DND-41 (cell line): ENCODE measurements around the gene PGLYRP3.
"Not testable (repeated sequence)": the region's sequence is repeated elsewhere in the genome, so short reads cannot be mapped to it uniquely, and the experiment has no call there.

Source experiments
- ATAC-seq: fragments of 200-7000 bp; cut with Tn5 transposase; 3 replicates; pipeline ENCODE4 v1.9.1; 2021; ENCODE audit warnings: low read depth; ENCODE audit not compliant: insufficient read depth
- DNase-seq: peaks from one replicate; pipeline ENCODE4 v3.0.0-alpha.2; 2020
- H2AFZ ChIP-seq: 2 replicates; pipeline ENCODE4 v1.6.0; 2012; ENCODE audit warnings: low read depth, low read length
- H3K27ac ChIP-seq: 2 replicates; pipeline ENCODE4 v1.5.1; 2012; ENCODE audit warnings: low read length, inconsistent platforms
- H3K27me3 ChIP-seq: fragments of 200-600 bp; sonication (generic); 2 replicates; pipeline ENCODE4 v1.6.0; 2012; ENCODE audit warnings: low read length, mild to moderate bottlenecking, inconsistent platforms; ENCODE audit not compliant: insufficient read depth, poor library complexity
- H3K36me3 ChIP-seq: 2 replicates; pipeline ENCODE4 v1.5.1; 2012; ENCODE audit warnings: low read length, inconsistent platforms; ENCODE audit not compliant: insufficient read depth
- H3K4me1 ChIP-seq: 2 replicates; pipeline ENCODE4 v1.5.1; 2012; ENCODE audit warnings: mild to moderate bottlenecking, low read length; ENCODE audit not compliant: insufficient read depth
- H3K4me2 ChIP-seq: 2 replicates; pipeline ENCODE4 v1.6.0; 2012; ENCODE audit warnings: mild to moderate bottlenecking, moderate library complexity, low read length, inconsistent platforms; ENCODE audit not compliant: insufficient read depth
- H3K4me3 ChIP-seq, 2 experiments: fragments of 200-600 bp in 1 of 2; shearing (Covaris generic) in 1 of 2; 2 replicates each; pipeline ENCODE4 v1.5.1; 2012 to 2016; ENCODE audit warnings: inconsistent platforms in 2 of 2, low read length in 2 of 2, mild to moderate bottlenecking in 2 of 2, low read depth in 1 of 2, moderate library complexity in 1 of 2
- H3K79me2 ChIP-seq: 2 replicates; pipeline ENCODE4 v1.6.0; 2012; ENCODE audit warnings: low read length, inconsistent platforms; ENCODE audit not compliant: insufficient read depth
- H3K9ac ChIP-seq: 2 replicates; pipeline ENCODE4 v1.6.0; 2012; ENCODE audit warnings: low read depth, mild to moderate bottlenecking, inconsistent platforms, low read length, moderate library complexity
- H3K9me3 ChIP-seq: 2 replicates; pipeline ENCODE4 v1.5.1; 2012; ENCODE audit warnings: low read length, moderate library complexity, mild to moderate bottlenecking, inconsistent platforms; ENCODE audit not compliant: insufficient read depth, severe bottlenecking
- H4K20me1 ChIP-seq: 2 replicates; pipeline ENCODE4 v1.6.0; 2012; ENCODE audit warnings: low read length; ENCODE audit not compliant: insufficient read depth
- EZH2 ChIP-seq: IDR thresholded peaks from 3 replicates; pipeline ENCODE4 v1.6.1; 2012; ENCODE audit warnings: borderline replicate concordance, low read depth, mild to moderate bottlenecking, moderate library complexity, low read length, inconsistent platforms; ENCODE audit not compliant: severe bottlenecking
- TF ChIP-seq, protein P1 (sequence below): IDR thresholded peaks from 2 replicates; pipeline ENCODE4 v1.5.1; 2012; ENCODE audit warnings: borderline replicate concordance, low read length, moderate library complexity, mild to moderate bottlenecking; ENCODE audit not compliant: poor library complexity, severe bottlenecking; ENCODE audit errors: extremely low read depth

PGLYRP3 gene

DNA sequence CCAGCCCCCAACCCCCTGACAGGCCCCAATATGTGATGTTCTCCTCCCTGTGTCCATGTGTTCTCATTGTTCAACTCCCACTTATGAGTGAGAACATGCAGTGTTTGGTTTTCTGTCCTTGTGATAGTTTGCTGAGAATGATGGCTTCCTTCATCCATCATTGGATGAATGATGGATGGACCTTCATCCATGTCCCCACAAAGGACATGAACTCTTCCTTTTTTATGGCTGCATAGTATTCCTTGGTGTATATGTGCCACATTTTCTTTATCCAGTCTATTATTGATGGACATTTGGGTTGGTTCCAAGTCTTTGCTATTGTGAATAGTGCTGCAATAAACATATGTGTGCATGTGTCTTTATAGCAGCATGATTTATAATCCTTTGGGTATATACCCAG, 1.6 kb upstream of the PGLYRP3 start:
- ATAC-seq, DNase-seq, H3K79me2 ChIP-seq, H3K9ac ChIP-seq, H3K9me3 ChIP-seq, H3K4me3 ChIP-seq, H4K20me1 ChIP-seq, H3K36me3 ChIP-seq, H3K4me2 ChIP-seq, H3K27ac ChIP-seq, H3K4me1 ChIP-seq, H2AFZ ChIP-seq: not testable (repeated sequence)
- peaks cover 17% of the 10 kb centered on the region for H3K27me3 ChIP-seq

DNA sequence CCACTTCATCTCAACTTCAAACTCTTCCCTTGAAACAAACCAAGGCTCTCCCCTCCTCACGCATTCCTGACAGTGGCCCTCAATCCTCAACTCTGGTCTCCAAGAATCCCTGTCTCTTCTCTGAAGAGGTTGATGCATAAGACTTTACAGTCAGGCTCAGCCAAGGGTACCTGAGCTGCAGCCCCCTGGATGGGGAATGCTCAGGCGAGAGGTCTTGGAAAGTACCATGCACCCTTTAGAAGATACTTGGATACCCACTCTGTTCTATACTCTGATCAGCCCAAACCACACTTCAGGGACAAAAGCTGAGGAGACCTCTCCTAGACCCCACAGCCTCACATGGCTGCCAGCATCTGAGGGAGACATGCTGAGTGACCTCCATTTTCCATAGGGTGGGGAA, 536 bp upstream of the PGLYRP3 start:
- peaks cover 17% of the 10 kb centered on the region for H3K27me3 ChIP-seq
- H3K9me3 ChIP-seq, result no peaks in the 10 kb centered on the region
- DNase-seq (no peak), ATAC-seq (no peak)
- H3K4me2 ChIP-seq, result no peak overlapping the region
- H3K4me1 ChIP-seq, result no peaks in the 10 kb centered on the region
- H3K79me2 ChIP-seq, result no peaks in the 10 kb centered on the region
- no peak overlapping the region for H3K4me3 ChIP-seq
- H3K27ac ChIP-seq, result no peak overlapping the region
- H3K9ac ChIP-seq, result no peak overlapping the region
- no peaks in the 10 kb centered on the region; the same call in 1 of the 2 replicates for H4K20me1 ChIP-seq
- no peaks in the 10 kb centered on the region for H3K36me3 ChIP-seq
- no peak overlapping the region for H2AFZ ChIP-seq
- TF ChIP-seq EZH2, result no peak
- TF ChIP-seq, protein P1, sequence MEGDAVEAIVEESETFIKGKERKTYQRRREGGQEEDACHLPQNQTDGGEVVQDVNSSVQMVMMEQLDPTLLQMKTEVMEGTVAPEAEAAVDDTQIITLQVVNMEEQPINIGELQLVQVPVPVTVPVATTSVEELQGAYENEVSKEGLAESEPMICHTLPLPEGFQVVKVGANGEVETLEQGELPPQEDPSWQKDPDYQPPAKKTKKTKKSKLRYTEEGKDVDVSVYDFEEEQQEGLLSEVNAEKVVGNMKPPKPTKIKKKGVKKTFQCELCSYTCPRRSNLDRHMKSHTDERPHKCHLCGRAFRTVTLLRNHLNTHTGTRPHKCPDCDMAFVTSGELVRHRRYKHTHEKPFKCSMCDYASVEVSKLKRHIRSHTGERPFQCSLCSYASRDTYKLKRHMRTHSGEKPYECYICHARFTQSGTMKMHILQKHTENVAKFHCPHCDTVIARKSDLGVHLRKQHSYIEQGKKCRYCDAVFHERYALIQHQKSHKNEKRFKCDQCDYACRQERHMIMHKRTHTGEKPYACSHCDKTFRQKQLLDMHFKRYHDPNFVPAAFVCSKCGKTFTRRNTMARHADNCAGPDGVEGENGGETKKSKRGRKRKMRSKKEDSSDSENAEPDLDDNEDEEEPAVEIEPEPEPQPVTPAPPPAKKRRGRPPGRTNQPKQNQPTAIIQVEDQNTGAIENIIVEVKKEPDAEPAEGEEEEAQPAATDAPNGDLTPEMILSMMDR, result no peak

DNA sequence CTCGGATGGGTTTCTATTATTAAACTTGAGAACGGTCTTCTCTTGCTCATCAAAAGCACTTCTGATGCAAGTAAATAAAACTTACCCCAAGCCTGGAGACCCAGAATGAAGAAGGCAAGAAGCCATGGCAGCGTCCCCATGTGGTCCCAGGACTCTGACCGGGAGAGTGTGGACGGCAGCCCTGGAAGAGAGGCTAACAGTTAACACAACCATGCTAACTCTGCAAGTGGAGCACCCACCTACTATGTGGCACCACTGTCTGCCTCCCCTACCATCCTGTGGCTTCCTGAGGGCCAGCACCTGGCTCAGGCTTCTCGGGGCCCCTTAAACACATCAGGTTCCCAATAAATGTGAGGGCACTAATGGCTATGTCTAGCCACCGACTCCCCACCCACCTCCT, 2.2 kb downstream of the PGLYRP3 start:
- TF ChIP-seq, protein P1, result no peak
- TF ChIP-seq EZH2, result no peak
- Histone ChIP-seq H3K4me2 (no peak overlapping the region), H3K27me3 (peaks cover 17% of the 10 kb centered on the region), H4K20me1 (no peaks in the 10 kb centered on the region; the same call in 1 of the 2 replicates), H3K79me2 (no peaks in the 10 kb centered on the region), H2AFZ (no peak overlapping the region), H3K27ac (no peak overlapping the region), H3K9ac (no peak overlapping the region), H3K4me3 (no peak overlapping the region), H3K4me1 (no peaks in the 10 kb centered on the region), H3K36me3 (no peaks in the 10 kb centered on the region), H3K9me3 (no peaks in the 10 kb centered on the region)
- DNase-seq (no peak), ATAC-seq (no peak)

DNA sequence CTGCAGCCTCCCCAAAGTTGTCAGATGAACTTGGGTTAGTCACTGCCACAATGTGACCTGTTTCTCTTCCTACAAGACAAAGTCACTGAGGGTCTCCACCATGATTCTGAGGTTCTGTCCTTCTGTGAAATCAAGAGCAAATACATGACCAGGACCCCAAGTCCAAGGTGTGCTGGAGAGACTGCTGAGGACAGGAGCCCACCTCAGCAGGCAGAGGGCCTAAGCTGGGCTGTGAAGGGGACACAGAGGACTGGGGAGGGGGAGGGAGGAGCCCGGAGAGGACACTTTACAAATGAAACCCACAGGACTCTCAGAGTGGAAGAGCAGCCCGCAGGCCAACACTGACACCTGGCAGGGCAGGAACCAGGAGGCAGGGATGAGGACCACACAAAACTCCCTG, 3.3 kb downstream of the PGLYRP3 start:
- TF ChIP-seq, protein P1, result no peak
- no peak for TF ChIP-seq EZH2
- Histone ChIP-seq H4K20me1 (no peaks in the 10 kb centered on the region; the same call in 1 of the 2 replicates), H3K9me3 (no peaks in the 10 kb centered on the region), H3K79me2 (no peaks in the 10 kb centered on the region), H3K27ac (no peak overlapping the region), H3K9ac (no peak overlapping the region), H2AFZ (no peak overlapping the region), H3K4me3 (no peak overlapping the region), H3K4me1 (no peaks in the 10 kb centered on the region), H3K4me2 (no peak overlapping the region), H3K27me3 (peaks cover 22% of the 10 kb centered on the region), H3K36me3 (no peaks in the 10 kb centered on the region)
- ATAC-seq (no peak), DNase-seq (no peak)
